ENCODE measurements around the gene MMP25. TPM values are rescaled to one million over a fixed set of nuclear protein-coding genes. Genes with fewer than 3 reads are reported as not detected.

MMP25 gene
- total RNA-seq, 1 donor from 2014 or later = 0.25 TPM

GRCh38 chr16:3035972-3036725 lies 10.2 kb upstream of the MMP25 start:
- H3K27ac ChIP-seq = peak overlapping the region; percentile 10
- no peaks in the 10 kb centered on the region for H3K9me3 ChIP-seq
- H3K4me3 ChIP-seq = peak overlapping the region; percentile 21 to 42
- intact Hi-C loops (cut with DNase I) = no loop called here
- H3K27me3 ChIP-seq = peaks cover 10% of the 10 kb centered on the region
- peak in 1 of 2 donors; percentile 13 for TF ChIP-seq POLR2AphosphoS5 (IDR thresholded peaks at IDR 0.05; ENCODE audit: insufficient read depth in 1 of 2, low read depth in 1 of 2)
- TF ChIP-seq POLR2A (IDR thresholded peaks at IDR 0.05) = no peak
- no peak for TF ChIP-seq CTCF (IDR thresholded peaks at IDR 0.05)
- peaks cover 13% of the 10 kb centered on the region for H3K4me1 ChIP-seq
- no peak for DNase-seq (ENCODE audit: extremely low spot score in 2 of 2)
- H3K36me3 ChIP-seq = no peaks in the 10 kb centered on the region

GRCh38 chr16:3036726-3037315 lies 9.5 kb upstream of the MMP25 start, which contains the start of gene BICDL2:
Gene BICDL2, minus strand, starts transcription at chr16:3036944. Its CDS starts 1,448 bp downstream, at chr16:3035496.
- Histone ChIP-seq H3K4me3 (peak within 1 kb of the TSS; percentile 21 to 42), H3K4me1 (peaks cover 13% of the 10 kb centered on the region), H3K27ac (peak within 1 kb of the TSS; percentile 10), H3K9me3 (no peaks in the 10 kb centered on the region), H3K27me3 (peaks cover 10% of the 10 kb centered on the region), H3K36me3 (no peaks in the 10 kb centered on the region)
- no peak for DNase-seq (ENCODE audit: extremely low spot score in 2 of 2)
- no peak for TF ChIP-seq POLR2AphosphoS5 (IDR thresholded peaks at IDR 0.05; ENCODE audit: insufficient read depth in 1 of 2, low read depth in 1 of 2)
- no peak for TF ChIP-seq POLR2A (IDR thresholded peaks at IDR 0.05)
- TF ChIP-seq CTCF (IDR thresholded peaks at IDR 0.05) = no peak
- intact Hi-C loops (cut with DNase I) = no loop called here

GRCh38 chr16:3038256-3038655 lies 8.1 kb upstream of the MMP25 start:
- Histone ChIP-seq H3K36me3 (no peaks in the 10 kb centered on the region), H3K27me3 (peaks cover 10% of the 10 kb centered on the region), H3K4me3 (no peak overlapping the region), H3K9me3 (no peaks in the 10 kb centered on the region), H3K27ac (no peak overlapping the region), H3K4me1 (peaks cover 13% of the 10 kb centered on the region)
- intact Hi-C loops (cut with DNase I) = no loop called here
- TF ChIP-seq POLR2AphosphoS5 (IDR thresholded peaks at IDR 0.05; ENCODE audit: insufficient read depth in 1 of 2, low read depth in 1 of 2) = no peak
- no peak for TF ChIP-seq CTCF (IDR thresholded peaks at IDR 0.05)
- TF ChIP-seq POLR2A (IDR thresholded peaks at IDR 0.05) = no peak
- DNase-seq (ENCODE audit: extremely low spot score in 2 of 2) = no peak

- DNase-seq (ENCODE audit: extremely low spot score in 2 of 2) = no peak
- no peaks in the 10 kb centered on the region for H3K9me3 ChIP-seq
- H3K4me1 ChIP-seq = peaks cover 13% of the 10 kb centered on the region
- H3K27ac ChIP-seq = no peak overlapping the region
- intact Hi-C loops (cut with DNase I) = no loop called here
- no peaks in the 10 kb centered on the region for H3K36me3 ChIP-seq
- TF ChIP-seq POLR2AphosphoS5 (IDR thresholded peaks at IDR 0.05; ENCODE audit: insufficient read depth in 1 of 2, low read depth in 1 of 2) = no peak
- no peak for TF ChIP-seq POLR2A (IDR thresholded peaks at IDR 0.05)
- TF ChIP-seq CTCF (IDR thresholded peaks at IDR 0.05) = no peak
- no peak overlapping the region for H3K4me3 ChIP-seq
- H3K27me3 ChIP-seq = peaks cover 14% of the 10 kb centered on the region
These were observed 7.5 kb upstream of the MMP25 start for GRCh38 chr16:3038896-3039295.

- Histone ChIP-seq H3K36me3 (no peaks in the 10 kb centered on the region), H3K27ac (no peak overlapping the region), H3K9me3 (no peaks in the 10 kb centered on the region), H3K4me3 (no peak overlapping the region), H3K4me1 (peaks cover 26% of the 10 kb centered on the region), H3K27me3 (peaks cover 26% of the 10 kb centered on the region)
- intact Hi-C loops (cut with DNase I) = no loop called here
- no peak for TF ChIP-seq POLR2A (IDR thresholded peaks at IDR 0.05)
- TF ChIP-seq POLR2AphosphoS5 (IDR thresholded peaks at IDR 0.05; ENCODE audit: insufficient read depth in 1 of 2, low read depth in 1 of 2) = no peak
- TF ChIP-seq CTCF (IDR thresholded peaks at IDR 0.05) = no peak
- DNase-seq (ENCODE audit: extremely low spot score in 2 of 2) = no peak
These were observed 4.0 kb upstream of the MMP25 start for GRCh38 chr16:3042376-3042775.
